Subcutaneous abdominal adipose tissue (tissue), 5 donors: Measurements from ENCODE around the gene ZSCAN12.
"Not testable (repeated sequence)": the region's sequence is repeated elsewhere in the genome, so short reads cannot be mapped to it uniquely, and the experiment has no call there.

Source experiments
- H3K27ac ChIP-seq: one replicate; pipeline ENCODE4 v1.7.0; 2013; ENCODE audit warnings: low read depth, mild to moderate bottlenecking, inconsistent platforms, low read length, moderate library complexity
- H3K27me3 ChIP-seq, 5 donors: one replicate each; pipeline ENCODE4 v1.7.0; 2013; ENCODE audit warnings: low read length in 5 of 5, inconsistent platforms in 1 of 5; ENCODE audit not compliant: control insufficient read depth in 5 of 5, insufficient read depth in 4 of 5
- H3K36me3 ChIP-seq, 5 donors: one replicate each; pipeline ENCODE4 v1.7.0; 2013; ENCODE audit warnings: low read length in 5 of 5; ENCODE audit not compliant: control insufficient read depth in 5 of 5, insufficient read depth in 5 of 5
- H3K4me1 ChIP-seq, 5 donors: one replicate each; pipeline ENCODE4 v1.7.0; 2013; ENCODE audit warnings: low read length in 5 of 5, mild to moderate bottlenecking in 3 of 5, moderate library complexity in 1 of 5; ENCODE audit not compliant: control insufficient read depth in 5 of 5, insufficient read depth in 5 of 5
- H3K4me3 ChIP-seq, 5 donors: one replicate each; pipeline ENCODE4 v1.7.0; 2013; ENCODE audit warnings: low read length in 5 of 5, low read depth in 1 of 5
- H3K9ac ChIP-seq, 5 donors: one replicate each; pipeline ENCODE4 v1.7.0; 2013; ENCODE audit warnings: low read length in 5 of 5, mild to moderate bottlenecking in 4 of 5, moderate library complexity in 3 of 5
- H3K9me3 ChIP-seq, 5 donors: one replicate each; pipeline ENCODE4 v1.7.0; 2013; ENCODE audit warnings: low read length in 5 of 5; ENCODE audit not compliant: control insufficient read depth in 5 of 5
- donor health status: healthy.
- donor health status: healthy.
- donor health status: healthy.
- donor health status: healthy.
- donor health status: healthy.

The ZSCAN12 gene

DNA sequence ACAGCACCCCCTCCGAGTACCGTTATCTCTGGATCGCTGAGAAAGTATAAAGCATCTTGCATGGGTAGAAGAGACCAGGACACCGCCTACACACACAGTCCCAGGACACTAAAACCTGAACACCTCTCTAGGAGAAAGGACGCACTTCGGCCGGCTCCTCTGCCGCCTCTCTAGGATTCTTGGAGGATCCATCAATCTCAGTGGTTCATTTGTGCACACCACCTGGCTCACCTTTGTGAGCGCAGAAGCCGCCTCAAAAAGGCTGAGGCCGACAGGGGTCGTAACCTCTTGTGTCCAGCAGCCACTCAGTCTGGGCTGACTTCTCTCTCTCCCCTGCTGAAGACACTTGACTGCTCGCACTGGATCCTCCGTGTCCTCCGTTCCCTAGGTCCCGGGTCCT, 30.2 kb upstream of the ZSCAN12 start:
- H3K4me3 ChIP-seq = no peak overlapping the region
- H3K27me3 ChIP-seq = no peaks in the 10 kb centered on the region
- peaks cover 0 to 7% (median 5%) of the 10 kb centered on the region in 5 donors for H3K36me3 ChIP-seq
- no peaks in the 10 kb centered on the region for H3K4me1 ChIP-seq
- no peak overlapping the region for H3K9ac ChIP-seq
- H3K27ac ChIP-seq = no peak overlapping the region
- H3K9me3 ChIP-seq = no peaks in the 10 kb centered on the region

DNA sequence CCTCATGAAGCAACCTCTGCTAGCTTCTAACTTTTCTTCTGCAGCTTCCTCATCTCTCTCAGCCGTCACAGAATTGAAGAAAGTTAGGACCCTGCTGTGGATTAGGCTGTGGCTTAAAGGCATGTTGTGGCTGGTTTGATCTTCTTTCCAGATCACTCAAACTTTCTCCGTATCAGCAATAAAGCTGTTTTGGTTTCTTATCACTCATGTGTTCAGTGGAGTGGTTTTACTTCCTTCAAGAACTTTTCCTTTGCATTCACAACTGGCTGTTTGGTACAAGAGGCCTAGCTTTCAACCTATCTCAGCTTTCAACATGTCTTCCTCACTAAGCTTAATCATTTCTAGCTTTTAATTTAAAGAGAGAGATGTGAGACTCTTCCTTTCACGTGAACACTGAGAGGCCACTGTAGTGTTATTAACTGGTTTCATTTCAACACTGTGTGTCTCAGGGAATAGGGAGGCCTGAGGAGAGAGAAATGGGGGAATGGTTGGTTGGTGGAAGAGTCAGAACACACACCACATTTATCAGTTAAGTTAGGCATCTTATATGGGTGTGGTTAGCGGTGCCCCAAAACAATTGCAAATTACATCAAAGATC, 26.5 kb upstream of the ZSCAN12 start:
- H3K4me3 ChIP-seq = no peak overlapping the region
- H3K9me3 ChIP-seq = no peaks in the 10 kb centered on the region
- peaks cover 0 to 6% (median 3%) of the 10 kb centered on the region in 5 donors for H3K36me3 ChIP-seq
- no peaks in the 10 kb centered on the region for H3K27me3 ChIP-seq
- H3K9ac ChIP-seq = no peak overlapping the region
- no peaks in the 10 kb centered on the region for H3K4me1 ChIP-seq
- H3K27ac ChIP-seq = no peak overlapping the region

DNA sequence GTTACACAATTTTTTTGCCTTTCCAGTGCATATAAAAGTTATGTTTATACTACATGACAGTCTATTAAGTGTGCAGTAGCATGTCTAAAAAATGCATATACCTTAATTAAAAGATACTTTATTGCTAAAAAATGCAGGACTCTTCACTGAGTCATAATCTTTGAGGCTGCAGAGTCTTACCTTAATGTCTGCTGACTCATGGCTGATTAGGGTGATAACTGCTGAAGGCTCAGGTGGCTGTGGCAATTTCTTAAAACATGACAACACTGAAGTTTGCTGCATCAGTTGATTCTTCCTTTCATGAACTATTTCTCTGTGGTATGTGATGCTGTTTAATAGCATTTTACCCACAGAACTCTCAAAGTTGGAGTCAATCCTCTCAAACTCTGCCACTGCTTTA, 24.6 kb upstream of the ZSCAN12 start:
- Histone ChIP-seq H3K27ac (no peak overlapping the region), H3K9ac (no peak overlapping the region), H3K27me3 (no peaks in the 10 kb centered on the region), H3K9me3 (no peaks in the 10 kb centered on the region), H3K36me3 (peaks cover 0 to 7% (median 6%) of the 10 kb centered on the region in 5 donors), H3K4me1 (no peaks in the 10 kb centered on the region), H3K4me3 (no peak overlapping the region)

DNA sequence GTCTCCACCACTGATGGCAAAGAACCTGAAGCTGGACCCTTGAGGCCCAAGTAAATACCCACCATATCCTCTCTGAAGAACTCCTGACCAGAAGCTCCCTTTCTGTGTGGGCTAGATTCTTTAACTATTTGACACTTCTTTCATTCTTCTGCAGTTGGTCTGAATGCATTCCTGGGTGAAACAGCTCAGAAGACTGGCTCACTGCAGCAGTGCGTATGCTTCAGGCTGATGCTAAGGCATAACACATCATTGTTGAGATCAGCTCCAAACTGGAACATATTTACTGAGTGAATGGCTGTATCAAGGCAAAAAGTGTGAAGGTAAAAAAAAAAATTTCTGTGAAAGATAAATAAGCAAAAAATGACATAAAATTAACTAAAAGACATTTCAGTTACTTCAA, 24.0 kb upstream of the ZSCAN12 start:
- H3K27ac ChIP-seq = no peak overlapping the region

DNA sequence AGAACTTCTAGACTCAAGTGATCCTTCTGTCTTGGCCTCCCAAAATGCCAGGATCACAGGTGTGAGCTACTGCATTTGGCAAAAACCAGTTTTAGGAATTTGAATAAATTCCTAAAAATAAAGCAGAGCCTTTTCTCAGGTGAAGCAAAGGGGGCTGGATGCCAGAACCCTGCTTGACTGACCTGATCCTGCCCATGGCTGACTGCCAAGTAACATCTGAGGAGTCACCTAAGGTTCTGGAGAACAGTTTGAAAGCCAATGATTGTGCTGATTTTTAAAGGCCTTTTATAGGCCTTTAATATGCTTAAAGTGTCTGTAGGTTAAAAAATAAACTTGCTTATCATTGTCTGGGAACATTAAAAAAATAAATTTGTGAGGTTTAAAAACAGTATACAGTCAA, 14.1 kb upstream of the ZSCAN12 start:
- H3K36me3 ChIP-seq = no peaks in the 10 kb centered on the region
- peaks cover 0 to 3% (median 0%) of the 10 kb centered on the region in 5 donors for H3K9me3 ChIP-seq
- H3K27me3 ChIP-seq = no peaks in the 10 kb centered on the region
- H3K27ac ChIP-seq = no peak overlapping the region
- H3K4me3 ChIP-seq = no peak overlapping the region
- no peaks in the 10 kb centered on the region for H3K4me1 ChIP-seq
- no peak overlapping the region for H3K9ac ChIP-seq

More for the DNA sequence above, 24.0 kb upstream of the ZSCAN12 start:
- H3K4me3 ChIP-seq = no peak overlapping the region
- no peaks in the 10 kb centered on the region for H3K27me3 ChIP-seq
- no peaks in the 10 kb centered on the region for H3K4me1 ChIP-seq
- no peaks in the 10 kb centered on the region for H3K9me3 ChIP-seq
- H3K9ac ChIP-seq = no peak overlapping the region
- peaks cover 0 to 7% (median 6%) of the 10 kb centered on the region in 5 donors for H3K36me3 ChIP-seq

DNA sequence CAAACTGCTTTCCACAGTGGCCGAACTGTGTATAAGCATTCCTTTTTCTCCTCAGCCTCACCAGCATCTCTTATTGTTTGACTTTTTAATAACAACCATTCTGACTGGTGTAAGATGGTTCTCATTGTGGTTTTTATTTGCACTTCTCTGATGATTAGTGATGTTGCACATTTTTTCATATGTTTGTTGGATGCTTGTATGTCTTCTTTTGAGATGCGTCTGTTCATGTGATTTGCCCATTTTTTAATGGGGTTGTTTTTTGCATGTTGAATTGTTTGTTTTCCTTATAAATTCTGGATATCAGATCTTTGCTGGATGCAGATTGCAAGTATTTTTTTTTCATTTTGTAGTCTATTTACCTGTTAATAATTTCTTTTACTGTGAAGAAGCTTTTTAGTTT, 11.2 kb upstream of the ZSCAN12 start:
- Histone ChIP-seq H3K36me3 (no peaks in the 10 kb centered on the region), H3K9me3 (peaks cover 0 to 3% (median 0%) of the 10 kb centered on the region in 5 donors), H3K4me3 (no peak overlapping the region), H3K27ac (no peak overlapping the region), H3K4me1 (no peaks in the 10 kb centered on the region), H3K27me3 (peaks cover 0 to 5% (median 0%) of the 10 kb centered on the region in 5 donors), H3K9ac (no peak overlapping the region)

DNA sequence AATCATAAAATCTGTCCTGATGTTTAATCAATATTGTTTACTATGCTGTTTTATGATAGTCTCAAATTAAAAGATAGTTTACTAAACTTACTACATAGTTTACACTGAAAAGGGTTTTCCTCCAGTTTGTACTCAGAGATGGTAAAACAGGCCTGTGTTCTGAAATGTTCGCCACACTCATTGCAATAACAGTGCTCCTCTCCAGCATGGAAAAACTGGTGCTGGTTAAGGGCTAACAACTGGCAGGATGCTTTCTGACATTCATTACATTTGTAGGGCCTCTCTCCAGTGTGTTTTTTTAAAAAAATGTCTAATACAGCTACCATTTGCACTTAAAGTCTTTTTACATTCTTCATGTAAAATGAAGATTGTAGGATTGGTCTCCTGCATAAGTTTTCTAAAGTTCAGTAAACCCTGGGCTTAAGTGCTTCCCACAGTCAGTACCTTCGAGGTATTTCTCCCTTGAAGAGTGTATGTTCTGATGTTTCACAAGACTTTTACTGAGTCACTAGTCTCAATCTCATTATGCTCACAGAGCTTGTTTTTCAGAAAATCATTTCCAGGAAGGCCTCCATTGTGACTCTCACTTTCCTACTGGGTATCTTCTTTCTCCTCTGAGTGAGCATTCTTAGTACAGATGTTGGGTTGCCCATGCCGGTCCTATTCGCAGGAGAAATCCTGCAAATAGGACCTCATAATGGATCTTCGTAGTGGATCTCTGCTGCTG, 8.7 kb upstream of the ZSCAN12 start:
- no peaks in the 10 kb centered on the region for H3K4me1 ChIP-seq
- H3K36me3 ChIP-seq = no peaks in the 10 kb centered on the region
- no peak overlapping the region for H3K27ac ChIP-seq
- H3K4me3 ChIP-seq = no peak overlapping the region
- H3K27me3 ChIP-seq = peaks cover 0 to 5% (median 0%) of the 10 kb centered on the region in 5 donors
- peaks cover 0 to 3% (median 0%) of the 10 kb centered on the region in 5 donors for H3K9me3 ChIP-seq
- no peak overlapping the region for H3K9ac ChIP-seq

DNA sequence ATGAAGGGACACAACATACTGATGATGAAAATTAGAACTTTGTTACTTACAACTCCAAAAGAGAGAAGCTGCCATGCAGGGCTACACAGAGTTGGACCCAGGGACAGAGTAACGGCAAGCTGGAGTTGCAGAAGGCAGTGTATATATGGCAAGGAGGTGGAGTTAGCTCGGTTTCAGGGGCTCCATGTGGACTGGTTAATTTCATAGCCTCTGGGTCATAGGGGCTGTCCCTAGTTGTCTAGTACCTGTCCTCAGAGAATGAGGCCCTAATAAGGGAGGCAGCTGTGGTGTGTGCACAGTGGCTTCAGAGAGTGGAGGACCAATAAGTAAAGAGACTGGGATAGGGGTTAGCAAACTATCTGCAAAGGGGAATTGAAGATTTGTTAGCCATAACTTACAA, 7.9 kb upstream of the ZSCAN12 start:
- Histone ChIP-seq H3K27me3 (peaks cover 0 to 5% (median 0%) of the 10 kb centered on the region in 5 donors), H3K4me3 (no peak overlapping the region), H3K36me3 (no peaks in the 10 kb centered on the region), H3K9ac (no peak overlapping the region), H3K9me3 (peaks cover 0 to 3% (median 0%) of the 10 kb centered on the region in 5 donors), H3K27ac (no peak overlapping the region), H3K4me1 (no peaks in the 10 kb centered on the region)

DNA sequence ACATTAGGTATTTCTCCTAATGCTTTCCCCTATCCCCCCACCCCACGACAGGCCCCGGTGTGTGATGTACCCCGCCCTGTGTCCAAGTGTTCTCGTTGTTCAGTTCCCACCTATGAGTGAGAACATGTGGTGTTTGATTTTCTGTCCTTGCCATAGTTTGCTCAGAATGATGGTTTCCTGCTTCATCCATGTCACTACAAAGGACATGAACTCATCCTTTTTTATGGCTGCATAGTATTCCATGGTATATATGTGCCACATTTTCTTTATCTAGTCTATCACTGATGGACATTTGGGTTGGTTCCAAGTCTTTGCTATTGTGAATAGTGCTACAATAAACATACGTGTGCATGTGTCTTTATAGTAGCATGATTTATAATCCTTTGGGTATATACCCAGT, 4.4 kb upstream of the ZSCAN12 start:
- peaks cover 0 to 14% (median 12%) of the 10 kb centered on the region in 5 donors for H3K4me1 ChIP-seq
- not testable (repeated sequence) for H3K9me3 ChIP-seq

DNA sequence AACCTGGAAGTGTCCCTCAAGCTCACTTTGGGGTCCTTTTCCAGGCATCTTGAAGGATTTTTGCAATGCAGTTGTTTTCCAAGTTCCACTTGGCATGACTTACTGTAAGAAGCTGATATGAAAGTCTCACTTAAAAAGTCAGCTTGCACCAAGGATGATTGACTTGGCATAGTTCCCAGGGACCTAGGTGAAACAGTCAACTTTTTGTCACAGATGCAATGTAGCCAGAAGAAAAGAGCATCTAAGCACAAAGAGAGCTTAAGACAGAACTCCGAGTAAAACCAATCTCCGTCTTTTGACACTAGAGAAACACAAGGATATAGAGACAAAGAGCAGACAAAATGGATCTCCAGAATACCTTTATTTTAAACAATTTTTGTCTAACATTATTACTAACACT, 2.6 kb upstream of the ZSCAN12 start:
- no peak overlapping the region for H3K4me3 ChIP-seq
- peaks cover 0 to 8% (median 2%) of the 10 kb centered on the region in 5 donors for H3K36me3 ChIP-seq
- peaks cover 1 to 24% (median 18%) of the 10 kb centered on the region in 5 donors for H3K4me1 ChIP-seq
- H3K27ac ChIP-seq = no peak overlapping the region
- peaks cover 0 to under 1% (median 0%) of the 10 kb centered on the region in 5 donors for H3K27me3 ChIP-seq
- H3K9ac ChIP-seq = no peak overlapping the region
- H3K9me3 ChIP-seq = no peaks in the 10 kb centered on the region

More for the DNA sequence above, 4.4 kb upstream of the ZSCAN12 start:
- not testable (repeated sequence) for H3K36me3 ChIP-seq, H3K9ac ChIP-seq, H3K27ac ChIP-seq, H3K4me3 ChIP-seq, H3K27me3 ChIP-seq
